GM12872 (cell line): Measurements from ENCODE around the gene IFNA17.

Experiments used
- TF ChIP-seq, protein P1 (sequence below): IDR thresholded peaks from 3 replicates; pipeline ENCODE4 v1.5.1; 2011; ENCODE audit warnings: low read depth, mild to moderate bottlenecking, low read length, moderate library complexity; ENCODE audit not compliant: insufficient read depth

Gene IFNA17

DNA sequence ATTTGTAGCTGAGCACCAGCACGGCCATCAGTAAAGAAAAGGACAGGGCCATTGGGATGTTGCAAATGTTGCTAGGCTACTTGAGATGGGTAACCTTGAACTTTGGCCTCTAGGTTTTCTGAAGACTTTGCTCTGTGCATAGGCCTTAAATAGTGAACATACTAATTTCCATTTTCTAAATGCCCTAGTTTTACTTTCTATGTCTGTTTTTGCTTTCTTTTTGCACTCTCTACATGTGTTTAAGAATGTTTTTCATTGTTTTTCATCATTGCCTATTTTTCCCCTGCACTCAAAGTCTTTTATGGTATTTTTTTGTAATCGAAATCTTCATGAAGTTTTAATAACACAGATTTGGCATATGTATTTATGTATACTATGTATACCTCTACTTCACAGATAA, at the start of gene IFNA17:
TSS of gene IFNA17 (minus strand) at position 101 of the 400 bp plus-strand sequence. CDS start at position 52, 49 bp downstream.
- TF ChIP-seq, protein P1, sequence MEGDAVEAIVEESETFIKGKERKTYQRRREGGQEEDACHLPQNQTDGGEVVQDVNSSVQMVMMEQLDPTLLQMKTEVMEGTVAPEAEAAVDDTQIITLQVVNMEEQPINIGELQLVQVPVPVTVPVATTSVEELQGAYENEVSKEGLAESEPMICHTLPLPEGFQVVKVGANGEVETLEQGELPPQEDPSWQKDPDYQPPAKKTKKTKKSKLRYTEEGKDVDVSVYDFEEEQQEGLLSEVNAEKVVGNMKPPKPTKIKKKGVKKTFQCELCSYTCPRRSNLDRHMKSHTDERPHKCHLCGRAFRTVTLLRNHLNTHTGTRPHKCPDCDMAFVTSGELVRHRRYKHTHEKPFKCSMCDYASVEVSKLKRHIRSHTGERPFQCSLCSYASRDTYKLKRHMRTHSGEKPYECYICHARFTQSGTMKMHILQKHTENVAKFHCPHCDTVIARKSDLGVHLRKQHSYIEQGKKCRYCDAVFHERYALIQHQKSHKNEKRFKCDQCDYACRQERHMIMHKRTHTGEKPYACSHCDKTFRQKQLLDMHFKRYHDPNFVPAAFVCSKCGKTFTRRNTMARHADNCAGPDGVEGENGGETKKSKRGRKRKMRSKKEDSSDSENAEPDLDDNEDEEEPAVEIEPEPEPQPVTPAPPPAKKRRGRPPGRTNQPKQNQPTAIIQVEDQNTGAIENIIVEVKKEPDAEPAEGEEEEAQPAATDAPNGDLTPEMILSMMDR = no peak

DNA sequence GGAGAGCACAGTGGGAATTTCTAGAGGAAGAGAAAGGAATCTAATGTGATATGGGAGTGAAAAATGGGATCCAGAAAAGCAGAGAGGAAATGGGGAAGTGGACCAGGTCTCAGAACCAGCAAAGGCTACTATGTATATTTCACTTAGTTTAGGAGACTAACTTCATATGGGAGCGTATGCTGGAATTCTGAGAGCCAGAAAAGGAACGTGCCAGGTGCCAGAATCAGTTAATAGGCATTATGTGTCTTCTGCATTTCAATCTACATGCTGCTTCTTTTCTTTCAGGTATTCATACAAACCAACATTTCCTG, 40.3 kb upstream of the IFNA17 start:
- TF ChIP-seq, protein P1 = no peak

DNA sequence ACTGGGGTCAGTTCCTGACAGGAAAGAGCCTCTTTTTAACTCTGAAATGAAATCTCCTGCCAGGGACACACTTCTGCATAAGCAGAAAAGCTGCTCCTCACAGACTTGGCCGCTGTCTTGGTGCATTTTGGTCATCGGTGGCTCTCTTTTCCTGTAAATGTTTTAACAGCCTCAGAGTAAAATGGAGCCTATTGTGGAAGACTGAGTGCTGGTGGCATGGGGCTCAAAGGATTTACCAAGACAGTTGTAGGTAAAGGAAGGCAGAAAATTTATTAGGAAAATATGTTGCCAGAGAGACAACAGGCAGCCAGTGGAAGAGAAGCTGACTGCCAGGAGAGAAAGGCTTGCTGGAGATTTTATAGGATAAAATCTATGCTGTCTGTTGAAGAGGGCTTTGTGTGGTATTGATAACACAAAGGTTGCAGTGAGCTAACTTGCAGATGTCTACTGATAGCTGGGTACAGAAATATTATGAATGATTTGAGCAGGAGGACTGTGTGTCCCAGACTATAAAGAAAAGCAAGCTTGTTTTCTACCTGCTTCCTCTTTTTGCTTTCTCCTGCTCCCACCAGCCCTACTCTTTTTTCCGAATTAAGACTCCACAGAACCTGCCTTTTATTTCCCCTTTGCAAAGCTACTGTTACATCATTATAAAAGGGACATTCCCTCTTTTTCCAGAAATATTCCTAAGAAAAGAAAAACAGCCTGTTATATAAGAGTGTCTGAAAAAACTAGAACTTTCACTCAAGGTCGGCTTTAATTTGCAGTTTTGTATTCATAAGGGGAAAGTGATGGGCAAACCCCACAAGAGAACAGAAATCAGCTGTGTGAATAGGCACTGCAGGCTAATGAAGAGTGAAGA, 39.7 kb upstream of the IFNA17 start:
- TF ChIP-seq, protein P1 = no peak

DNA sequence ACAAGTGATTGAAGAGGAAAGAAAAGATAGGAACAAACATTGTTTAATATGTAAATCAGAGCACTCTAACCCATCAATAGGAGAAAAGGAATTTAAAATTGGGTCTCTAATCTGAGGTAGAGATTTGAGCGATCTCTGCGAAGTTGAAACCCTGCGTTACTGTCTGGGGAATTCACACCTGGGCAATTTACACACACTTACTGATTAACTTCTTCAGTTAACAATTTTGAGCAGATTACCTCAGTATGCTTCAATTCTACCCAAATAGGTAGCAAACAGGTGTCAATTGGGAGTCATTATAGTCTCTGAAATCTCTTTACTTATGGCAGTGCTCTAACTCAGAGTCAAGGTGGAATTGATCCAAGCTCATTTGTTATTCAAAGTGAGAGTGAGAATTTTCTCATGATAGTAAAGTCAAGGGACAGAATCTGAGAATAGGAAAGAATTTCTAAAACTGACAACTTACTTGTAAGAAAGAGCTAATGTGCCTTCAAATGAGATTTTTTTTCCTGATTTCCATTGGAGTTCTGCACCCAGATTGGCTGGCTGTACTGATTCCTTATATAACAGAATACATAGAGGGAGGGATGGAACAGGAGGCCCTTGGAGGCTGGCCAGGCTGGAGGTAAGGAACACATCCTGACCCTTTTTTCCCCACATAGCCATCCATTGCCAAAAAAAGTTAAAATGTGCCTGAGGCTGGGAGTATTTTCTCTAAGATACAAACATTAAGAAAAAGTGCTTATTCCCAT, 38.9 kb upstream of the IFNA17 start:
- TF ChIP-seq, protein P1 = no peak

DNA sequence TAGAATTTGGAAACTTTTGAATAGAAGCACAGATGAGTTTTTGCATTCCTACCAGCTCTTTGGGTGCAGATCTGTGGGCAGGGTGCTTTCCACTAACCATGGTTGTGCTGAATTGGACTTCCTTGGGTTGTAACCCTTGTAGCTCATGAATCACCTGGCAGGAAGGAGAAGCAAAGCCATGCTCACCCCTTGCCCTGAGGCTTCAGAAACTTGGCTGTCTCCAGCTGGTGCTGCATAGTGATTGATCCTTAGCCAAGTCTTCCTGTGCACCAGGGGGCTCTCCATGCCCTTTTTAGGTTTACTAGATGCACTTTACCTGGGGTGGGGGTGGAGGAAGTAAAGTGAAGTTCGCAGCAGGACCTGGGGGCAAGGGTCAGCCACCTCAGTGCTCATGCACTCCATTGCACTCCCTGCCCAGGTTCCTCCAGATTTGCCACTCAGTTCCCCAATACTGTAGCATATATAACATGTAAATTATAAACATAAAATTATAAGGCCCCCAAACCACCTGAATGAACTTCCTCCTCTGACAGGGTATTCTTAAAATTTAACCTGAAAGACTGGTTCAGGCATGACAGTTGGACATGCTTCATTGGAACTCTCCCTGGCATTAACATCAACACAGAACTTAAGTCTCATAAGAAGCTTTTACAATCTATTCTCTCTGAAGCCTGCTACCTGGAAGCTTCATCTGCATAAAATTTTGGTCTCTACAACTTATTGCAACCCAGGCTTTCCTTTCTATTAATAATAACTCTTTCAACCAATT, 37.6 kb upstream of the IFNA17 start:
- TF ChIP-seq, protein P1 = no peak

DNA sequence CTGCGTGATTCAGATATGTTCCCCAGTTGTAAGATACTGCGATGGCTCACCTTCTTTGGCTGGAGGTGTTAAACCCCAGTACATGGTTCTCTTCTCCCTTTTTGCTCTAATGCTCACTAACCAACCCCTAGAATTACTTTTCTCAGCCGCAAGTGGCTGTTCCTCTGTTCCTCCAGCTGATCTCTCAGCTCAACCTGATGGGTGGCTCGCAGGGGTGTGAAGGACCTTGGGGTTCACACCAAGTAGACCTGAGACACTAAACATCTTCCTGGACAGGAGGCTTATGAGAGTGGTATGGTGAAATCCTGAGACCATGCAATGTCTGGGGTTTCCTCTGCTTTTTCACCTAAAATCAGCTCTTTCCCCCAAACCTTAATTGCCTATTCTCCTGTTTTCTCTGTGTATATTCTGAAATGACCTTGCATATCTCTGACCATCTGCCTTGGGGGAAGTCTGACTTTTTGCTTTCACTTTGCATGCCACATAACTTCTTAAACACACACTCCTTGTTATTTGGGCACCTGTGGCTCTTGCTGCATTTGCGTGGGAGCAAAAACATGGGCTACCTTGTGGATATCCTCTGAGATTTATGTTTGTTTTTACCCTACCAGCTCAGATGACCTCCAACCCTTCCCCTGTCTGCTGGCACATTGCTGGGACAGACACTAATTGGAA, 27.7 kb upstream of the IFNA17 start:
- TF ChIP-seq, protein P1 = no peak
